Gastroesophageal sphincter (tissue), 3 donors: ENCODE data around the gene DUS1L.

Experiments used
- EP300 ChIP-seq: sonication (generic); formaldehyde crosslinking; IDR thresholded peaks from one replicate; pipeline ENCODE4 v1.6.1; 2017; ENCODE audit warnings: antibody characterized with exemption, mild to moderate bottlenecking
- POLR2A ChIP-seq, 2 donors: fragments of 450-650 bp; IDR thresholded peaks; one replicate each; pipeline ENCODE4 v1.6.1; 2017; ENCODE audit warnings: antibody characterized with exemption in 2 of 2, mild to moderate bottlenecking in 2 of 2, moderate library complexity in 1 of 2
- POLR2AphosphoS5 ChIP-seq: sonication (generic); formaldehyde crosslinking; IDR thresholded peaks from one replicate; pipeline ENCODE4 v1.6.1; 2017; ENCODE audit warnings: antibody characterized with exemption
- TF ChIP-seq, protein P1 (sequence below), 4 experiments: fragments of 200-600 bp in 2 of 4; fragments of 450-650 bp in 2 of 4; sonication (generic) in 1 of 4; IDR thresholded peaks; one replicate each; pipeline ENCODE4 v1.5.1; 2017 to 2019; ENCODE audit warnings: antibody characterized with exemption in 4 of 4, mild to moderate bottlenecking in 2 of 4, moderate library complexity in 2 of 4

DNA sequence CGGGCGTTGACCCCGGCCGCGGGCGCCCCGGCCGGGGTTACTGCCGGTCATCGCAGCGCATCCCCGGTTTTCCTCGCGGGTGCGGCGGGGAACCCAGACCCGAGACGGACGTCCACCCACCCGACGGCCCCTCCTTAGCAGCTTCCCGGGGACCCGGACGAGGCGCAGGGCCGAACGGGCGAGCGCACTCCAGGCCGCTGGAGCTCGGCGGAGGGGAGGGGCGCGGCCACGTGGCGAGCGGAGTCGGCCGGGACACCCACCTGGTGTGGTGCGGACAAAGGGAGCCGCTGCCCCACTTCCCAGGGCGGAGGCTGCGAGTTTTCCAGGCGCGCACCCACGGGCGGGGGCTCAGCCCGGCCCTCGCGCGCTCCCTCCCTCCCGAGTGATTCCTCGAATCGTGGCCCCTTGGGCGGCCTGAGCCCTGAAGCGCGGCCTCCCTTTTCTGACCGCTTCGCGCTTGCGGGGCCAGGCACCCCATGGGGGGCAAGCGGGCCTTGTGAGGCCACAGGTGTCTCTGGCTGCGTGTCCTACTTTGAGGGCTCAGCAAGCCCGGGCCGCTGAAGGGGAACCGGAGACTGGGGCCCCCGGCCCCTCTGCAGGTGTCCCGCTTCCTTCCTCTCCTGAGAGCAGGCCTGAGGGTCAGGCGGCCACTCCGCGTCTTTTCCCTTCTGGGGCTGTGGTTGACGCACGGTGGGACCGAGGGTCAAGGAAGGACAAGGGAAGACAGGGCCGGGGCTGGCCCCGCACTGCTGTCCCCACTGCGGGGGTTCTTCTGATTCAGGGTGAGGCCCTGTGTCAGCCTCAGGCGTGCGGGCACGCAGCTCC, 33.5 kb upstream of the DUS1L start:
- TF ChIP-seq POLR2A (IDR thresholded peaks at IDR 0.05) (no peak), EP300 (no peak), POLR2AphosphoS5 (peak; percentile 7)
- TF ChIP-seq, protein P1, sequence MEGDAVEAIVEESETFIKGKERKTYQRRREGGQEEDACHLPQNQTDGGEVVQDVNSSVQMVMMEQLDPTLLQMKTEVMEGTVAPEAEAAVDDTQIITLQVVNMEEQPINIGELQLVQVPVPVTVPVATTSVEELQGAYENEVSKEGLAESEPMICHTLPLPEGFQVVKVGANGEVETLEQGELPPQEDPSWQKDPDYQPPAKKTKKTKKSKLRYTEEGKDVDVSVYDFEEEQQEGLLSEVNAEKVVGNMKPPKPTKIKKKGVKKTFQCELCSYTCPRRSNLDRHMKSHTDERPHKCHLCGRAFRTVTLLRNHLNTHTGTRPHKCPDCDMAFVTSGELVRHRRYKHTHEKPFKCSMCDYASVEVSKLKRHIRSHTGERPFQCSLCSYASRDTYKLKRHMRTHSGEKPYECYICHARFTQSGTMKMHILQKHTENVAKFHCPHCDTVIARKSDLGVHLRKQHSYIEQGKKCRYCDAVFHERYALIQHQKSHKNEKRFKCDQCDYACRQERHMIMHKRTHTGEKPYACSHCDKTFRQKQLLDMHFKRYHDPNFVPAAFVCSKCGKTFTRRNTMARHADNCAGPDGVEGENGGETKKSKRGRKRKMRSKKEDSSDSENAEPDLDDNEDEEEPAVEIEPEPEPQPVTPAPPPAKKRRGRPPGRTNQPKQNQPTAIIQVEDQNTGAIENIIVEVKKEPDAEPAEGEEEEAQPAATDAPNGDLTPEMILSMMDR (IDR thresholded peaks at IDR 0.05), result no peak
